ENCODE results near the gene CLCF1.

CLCF1 gene

DNA sequence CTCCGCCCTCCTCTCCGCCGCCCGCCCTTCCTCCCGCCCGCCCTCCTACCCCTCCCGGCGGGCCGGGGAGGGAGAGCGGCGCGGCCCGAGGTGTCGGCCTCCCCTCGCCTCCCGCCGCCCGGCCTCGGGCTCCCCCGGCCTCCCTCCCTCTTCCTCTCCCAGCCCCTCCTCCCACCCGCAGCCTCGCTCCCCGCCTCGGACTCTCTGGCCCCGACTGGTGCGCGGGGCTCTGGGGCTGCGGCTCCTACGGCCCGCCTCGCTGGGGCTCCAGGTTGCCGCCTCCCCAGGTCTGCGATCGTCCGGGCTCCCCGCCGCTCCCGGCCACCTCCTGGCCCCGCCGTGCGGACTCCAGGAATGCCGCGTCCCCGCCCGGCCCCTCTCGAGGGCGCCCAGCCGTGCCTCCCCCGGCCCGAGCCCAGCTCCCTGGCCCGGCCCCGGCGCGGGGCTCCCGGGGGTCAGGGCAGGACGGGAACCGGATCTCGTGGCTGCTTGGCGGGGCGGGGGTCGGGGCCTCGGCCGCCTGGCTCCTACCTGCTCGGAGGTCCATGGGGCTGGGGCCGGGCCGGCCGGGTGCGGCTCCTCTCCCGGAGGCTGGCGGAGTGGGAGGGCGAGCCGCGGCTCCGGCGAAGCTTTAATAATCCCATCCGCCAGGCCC lies at the start of gene CLCF1:
Gene CLCF1 (minus strand): TSS at position 606 of the 655 bp plus-strand sequence. CDS start 59 bp downstream, at position 547.
- in situ Hi-C loops (cut with HindIII; ENCODE audit: low sequenced_read_pairs): no loop called here

DNA sequence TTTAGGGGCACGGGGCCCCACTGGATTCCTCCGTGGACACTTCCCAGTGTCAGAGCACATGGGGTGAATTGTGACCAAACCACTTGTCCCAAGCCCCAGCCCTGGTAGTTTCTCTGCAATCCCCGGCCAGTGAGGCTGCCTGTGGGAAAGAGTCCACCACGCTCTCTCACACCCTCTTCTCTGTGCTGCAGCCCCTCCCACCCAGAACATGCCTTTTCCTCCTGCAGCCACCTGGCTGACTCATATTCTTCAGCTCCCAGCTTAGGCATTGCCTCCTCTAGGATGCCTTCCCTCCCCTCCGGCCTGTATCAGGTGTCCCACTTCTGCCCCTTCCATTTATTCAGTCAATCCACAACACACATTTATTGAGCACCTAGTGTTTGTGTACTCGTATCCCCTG lies 49.5 kb upstream of the CLCF1 start:
- in situ Hi-C loops (cut with HindIII; ENCODE audit: low sequenced_read_pairs): no loop called here

DNA sequence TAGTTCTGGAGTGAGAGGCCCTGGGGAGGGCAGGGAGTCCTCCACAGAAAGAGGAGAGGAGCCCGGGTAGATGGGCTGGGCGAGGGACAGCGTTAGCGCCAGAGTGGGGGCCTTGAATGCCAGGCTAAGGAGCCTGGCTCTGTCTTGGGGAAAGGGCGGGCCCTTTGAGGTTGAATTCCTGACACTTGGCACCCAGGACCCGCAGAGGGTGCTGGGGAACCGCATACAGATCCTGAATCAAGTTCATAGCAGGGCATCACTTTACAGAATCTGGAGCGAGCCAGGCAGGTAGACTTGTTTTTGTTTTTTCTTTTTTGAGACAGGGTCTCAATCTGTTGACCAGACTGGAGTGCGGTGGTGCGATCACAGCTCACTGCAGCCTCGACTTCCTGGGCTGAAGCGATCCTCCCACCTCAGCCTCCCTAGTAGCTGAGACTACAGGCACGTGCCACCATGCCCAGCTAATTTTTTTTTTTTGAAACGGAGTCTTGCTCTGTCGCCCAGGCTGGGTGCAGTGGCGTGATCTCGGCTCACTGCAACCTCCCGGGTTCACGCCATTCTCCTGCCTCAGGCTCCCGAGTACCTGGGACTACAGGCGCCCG lies 48.1 kb upstream of the CLCF1 start:
- in situ Hi-C loops (cut with HindIII; ENCODE audit: low sequenced_read_pairs): no loop called here

GRCh38 chr11:67420646-67421429 lies 47.4 kb upstream of the CLCF1 start:
- in situ Hi-C loops (cut with HindIII; ENCODE audit: low sequenced_read_pairs): no loop called here

- in situ Hi-C loops (cut with HindIII; ENCODE audit: low sequenced_read_pairs): no loop called here
These were observed 46.8 kb upstream of the CLCF1 start for GRCh38 chr11:67420147-67420645.

GRCh38 chr11:67419325-67420049 lies 46.1 kb upstream of the CLCF1 start:
- in situ Hi-C loops (cut with HindIII; ENCODE audit: low sequenced_read_pairs): no loop called here

DNA sequence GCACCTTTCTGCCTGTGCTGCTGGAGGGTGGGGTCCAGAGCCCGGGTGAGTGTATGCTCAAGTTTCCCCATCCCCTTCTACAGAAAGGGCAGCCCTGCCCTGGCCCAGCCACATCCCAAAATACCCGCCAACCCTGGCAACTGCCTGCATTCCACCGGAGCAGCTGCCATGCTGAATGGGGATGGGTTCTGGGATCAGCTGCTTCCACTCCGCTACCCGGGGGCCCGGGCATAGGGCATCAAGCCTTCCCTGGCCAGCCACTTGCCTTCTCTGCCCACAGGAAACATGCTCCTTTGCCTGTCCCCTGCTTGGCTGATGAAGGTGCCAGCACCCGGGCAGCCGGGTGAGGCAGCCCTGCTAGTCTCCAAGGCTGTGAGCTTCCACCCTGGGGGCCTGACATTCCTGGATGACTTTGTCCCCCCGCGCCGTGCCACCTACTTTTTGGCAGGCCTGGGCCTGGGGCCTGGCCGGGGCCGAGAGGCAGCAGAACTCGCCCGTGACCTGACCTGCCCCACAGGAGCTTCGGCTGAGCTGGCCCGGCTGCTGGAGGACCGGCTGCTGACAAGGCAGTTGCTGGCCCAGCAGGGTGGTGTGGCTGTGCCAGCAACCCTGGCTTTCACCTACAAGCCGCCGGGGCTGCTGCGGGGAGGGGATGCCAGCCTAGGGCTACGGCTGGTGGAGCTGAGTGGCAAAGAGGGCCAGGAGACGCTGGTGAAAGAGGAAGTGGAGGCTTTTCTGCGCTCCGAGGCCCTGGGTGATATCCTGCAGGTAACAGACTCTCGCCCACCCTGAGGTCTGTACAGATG lies 45.3 kb upstream of the CLCF1 start:
- in situ Hi-C loops (cut with HindIII; ENCODE audit: low sequenced_read_pairs): no loop called here

GRCh38 chr11:67417425-67417824 lies 44.0 kb upstream of the CLCF1 start:
- in situ Hi-C loops (cut with HindIII; ENCODE audit: low sequenced_read_pairs): no loop called here

- in situ Hi-C loops (cut with HindIII; ENCODE audit: low sequenced_read_pairs): no loop called here
These were observed 43.3 kb upstream of the CLCF1 start for GRCh38 chr11:67416416-67417335.

GRCh38 chr11:67415501-67416304 lies 42.3 kb upstream of the CLCF1 start, which contains the start of gene CARNS1:
CARNS1 (plus strand) TSS chr11:67415678; CDS start chr11:67416200, 522 bp downstream.
- in situ Hi-C loops (cut with HindIII; ENCODE audit: low sequenced_read_pairs): no loop called here

DNA sequence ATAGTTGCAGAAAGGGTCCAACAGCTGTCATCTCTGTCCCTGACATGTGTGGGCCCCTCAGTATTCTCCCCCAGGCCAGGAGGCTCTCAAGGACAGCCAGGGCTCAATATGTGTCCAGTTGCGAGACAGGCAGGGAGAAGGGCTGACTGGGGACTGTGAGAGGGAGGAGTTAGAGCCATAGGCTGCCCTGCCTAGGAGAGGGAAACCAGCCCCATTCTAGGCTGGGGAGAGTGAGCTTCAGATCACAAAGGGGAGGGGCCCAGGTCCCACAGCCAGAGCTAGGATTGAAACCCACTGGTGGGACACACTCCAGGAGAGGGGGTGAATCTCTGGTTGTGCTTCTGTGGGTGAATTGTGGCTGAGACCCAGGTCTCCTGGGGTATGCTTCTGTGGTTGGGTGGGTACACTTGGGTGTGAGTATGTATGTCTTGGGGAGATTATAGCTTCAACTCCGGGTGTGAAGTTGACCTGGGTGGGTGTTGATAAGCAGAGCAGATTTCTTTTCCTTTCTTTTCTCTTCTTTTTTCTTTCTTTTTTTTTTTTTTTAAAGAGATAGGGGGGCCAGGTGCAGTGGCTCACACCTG lies 40.0 kb upstream of the CLCF1 start:
- in situ Hi-C loops (cut with HindIII; ENCODE audit: low sequenced_read_pairs): no loop called here

GRCh38 chr11:67412495-67413179 lies 39.2 kb upstream of the CLCF1 start:
- in situ Hi-C loops (cut with HindIII; ENCODE audit: low sequenced_read_pairs): no loop called here

- in situ Hi-C loops (cut with HindIII; ENCODE audit: low sequenced_read_pairs): no loop called here
These were observed 38.4 kb upstream of the CLCF1 start for GRCh38 chr11:67411785-67412152.

DNA sequence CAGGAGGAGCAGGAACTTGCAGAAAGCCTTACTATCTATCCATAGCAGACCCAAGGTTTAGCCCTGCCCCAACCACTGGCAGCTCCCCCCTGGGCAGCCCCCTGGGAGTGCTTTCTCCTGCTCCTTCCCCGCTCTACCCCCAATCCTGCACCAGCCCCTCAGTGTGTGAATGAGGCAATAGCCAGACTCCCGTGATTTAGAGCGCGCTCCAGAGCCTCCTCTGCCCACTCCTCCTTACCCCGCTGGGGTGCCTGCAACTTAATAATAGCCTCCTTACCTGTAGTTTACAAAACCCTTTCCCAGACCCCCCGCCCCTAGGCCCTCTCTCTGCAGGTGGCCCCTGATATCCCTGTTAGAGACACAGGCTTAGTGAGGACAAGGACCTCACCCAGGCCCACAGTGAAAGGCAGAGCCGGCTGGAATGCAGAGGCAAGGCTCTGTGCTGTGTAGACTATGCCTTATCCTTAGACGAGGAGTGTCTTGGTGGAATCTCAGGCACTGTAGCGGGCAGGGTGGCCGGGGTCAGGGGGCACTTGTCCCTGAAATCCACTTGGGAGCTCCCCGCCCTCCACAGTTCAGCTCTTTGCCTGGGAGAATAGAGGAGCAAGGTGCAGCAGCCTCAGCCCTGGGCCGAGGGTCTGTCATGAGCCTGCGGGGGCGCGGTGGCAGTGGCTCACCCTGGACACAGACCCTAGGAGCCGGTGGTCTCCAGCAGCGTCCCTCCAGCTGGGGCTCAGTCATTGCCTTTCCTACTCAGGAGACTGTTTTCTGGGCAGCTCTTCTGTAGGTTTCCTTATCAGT lies 37.8 kb upstream of the CLCF1 start:
- in situ Hi-C loops (cut with HindIII; ENCODE audit: low sequenced_read_pairs): no loop called here

- in situ Hi-C loops (cut with HindIII; ENCODE audit: low sequenced_read_pairs): no loop called here
These were observed 37.0 kb upstream of the CLCF1 start for GRCh38 chr11:67410369-67410831.

- in situ Hi-C loops (cut with HindIII; ENCODE audit: low sequenced_read_pairs): no loop called here
These were observed 36.5 kb upstream of the CLCF1 start for GRCh38 chr11:67409781-67410368.

Measured in DLD1 (cell line).